HEK293T (cell line): Measurements from ENCODE around the gene NBL1.

Source experiments
- BHLHE40 ChIP-seq: fragments of 450-650 bp; IDR thresholded peaks from 2 replicates; pipeline ENCODE4 v1.6.1; 2016; ENCODE audit warnings: mild to moderate bottlenecking, moderate library complexity, borderline replicate concordance
- CTBP1 ChIP-seq: fragments of 450-650 bp; IDR thresholded peaks from 2 replicates; pipeline ENCODE4 v1.6.1; 2016; ENCODE audit warnings: borderline replicate concordance
- ELF4 ChIP-seq: fragments of 450-650 bp; IDR thresholded peaks from 2 replicates; pipeline ENCODE4 v1.6.1; 2017; ENCODE audit warnings: antibody characterized with exemption
- SP1 ChIP-seq: fragments of 450-650 bp; IDR thresholded peaks from 2 replicates; pipeline ENCODE4 v1.6.1; 2017
- SUZ12 ChIP-seq: fragments of 450-650 bp; IDR thresholded peaks from 2 replicates; pipeline ENCODE4 v1.6.1; 2016; ENCODE audit warnings: mild to moderate bottlenecking
- TF ChIP-seq, protein P1 (sequence below): fragments of 450-650 bp; IDR thresholded peaks from 2 replicates; pipeline ENCODE4 v1.6.1; 2016

- TF ChIP-seq, protein P1, sequence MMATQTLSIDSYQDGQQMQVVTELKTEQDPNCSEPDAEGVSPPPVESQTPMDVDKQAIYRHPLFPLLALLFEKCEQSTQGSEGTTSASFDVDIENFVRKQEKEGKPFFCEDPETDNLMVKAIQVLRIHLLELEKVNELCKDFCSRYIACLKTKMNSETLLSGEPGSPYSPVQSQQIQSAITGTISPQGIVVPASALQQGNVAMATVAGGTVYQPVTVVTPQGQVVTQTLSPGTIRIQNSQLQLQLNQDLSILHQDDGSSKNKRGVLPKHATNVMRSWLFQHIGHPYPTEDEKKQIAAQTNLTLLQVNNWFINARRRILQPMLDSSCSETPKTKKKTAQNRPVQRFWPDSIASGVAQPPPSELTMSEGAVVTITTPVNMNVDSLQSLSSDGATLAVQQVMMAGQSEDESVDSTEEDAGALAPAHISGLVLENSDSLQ = no peak
- TF ChIP-seq BHLHE40 (no peak), SUZ12 (no peak), CTBP1 (no peak), ELF4 (no peak), SP1 (no peak)
These were observed 23.3 kb upstream of the NBL1 start for GRCh38 chr1:19620786-19621185.
